B cell (primary cell): ENCODE measurements around the gene RBM4B. TPM values are rescaled to one million over a fixed set of nuclear protein-coding genes. Genes with fewer than 3 reads are reported as not detected.

Experiments used
- ATAC-seq: fragments of 200-7000 bp; cut with Tn5 transposase; one replicate; pipeline ENCODE4 v1.10.0; 2021; ENCODE audit warnings: low read depth, mild to moderate bottlenecking, moderate number of reproducible peaks, moderate library complexity
- CTCF ChIA-PET: fragments of 350-600 bp; sonication (Branson Sonifier 250); formaldehyde crosslinking; loops from one replicate; lab custom pipeline; 2021; ENCODE audit warnings: antibody characterized with exemption, inconsistent platforms; lab: Charles Lee
- POLR2A ChIA-PET: fragments of 350-600 bp; sonication (Branson Sonifier 250); formaldehyde crosslinking; loops from one replicate; lab custom pipeline; 2021; ENCODE audit warnings: antibody characterized with exemption; lab: Charles Lee
- DNase-seq: peaks from one replicate; pipeline ENCODE4 v3.0.0; 2013
- H2AFZ ChIP-seq: 2 replicates; pipeline ENCODE4 v1.6.1; 2012; ENCODE audit warnings: mild to moderate bottlenecking, low read depth, low read length; ENCODE audit not compliant: insufficient read depth, poor library complexity, severe bottlenecking
- H3K27ac ChIP-seq, 2 donors: 1 replicate in 1 of 2; 2 replicates in 1 of 2; pipeline ENCODE4 v1.5.1; 2012 to 2013; ENCODE audit warnings: low read length in 2 of 2, mild to moderate bottlenecking in 2 of 2, moderate library complexity in 1 of 2
- H3K27me3 ChIP-seq, 4 experiments: fragments of 200-600 bp in 1 of 4; sonication (generic) in 1 of 4; replicated peaks in 1 of 4; 1 replicate in 2 of 4; 2 replicates in 2 of 4; pipeline versions ENCODE4 v1.6.1 to v1.7.0; 2013 to 2016; ENCODE audit warnings: low read length in 3 of 4, mild to moderate bottlenecking in 2 of 4, mixed read lengths in 1 of 4, moderate library complexity in 1 of 4; ENCODE audit not compliant: insufficient read depth in 4 of 4, control insufficient read depth in 3 of 4; ENCODE audit errors: control extremely low read depth in 1 of 4
- H3K36me3 ChIP-seq, 2 experiments: replicated peaks in 1 of 2; 1 replicate in 1 of 2; 2 replicates in 1 of 2; pipeline versions ENCODE4 v1.6.1 to v1.7.1; 2013; ENCODE audit warnings: low read length in 1 of 2; ENCODE audit not compliant: insufficient read depth in 2 of 2, control insufficient read depth in 1 of 2; ENCODE audit errors: control extremely low read depth in 1 of 2, extremely low read depth in 1 of 2
- H3K4me1 ChIP-seq, 2 donors: fragments of 200-600 bp in 1 of 2; sonication (generic) in 1 of 2; 1 replicate in 1 of 2; 2 replicates in 1 of 2; pipeline versions ENCODE4 v1.5.1 to v1.6.1; 2013 to 2017; ENCODE audit warnings: low read length in 2 of 2; ENCODE audit not compliant: control insufficient read depth in 2 of 2, insufficient read depth in 2 of 2
- H3K4me2 ChIP-seq: replicated peaks from 2 replicates; pipeline ENCODE3; 2012; ENCODE audit warnings: mild to moderate bottlenecking, low read depth, low read length; ENCODE audit not compliant: poor library complexity, severe bottlenecking
- H3K4me3 ChIP-seq, 5 experiments: fragments of 200-600 bp in 1 of 5; sonication (generic) in 1 of 5; 1 replicate in 3 of 5; 2 replicates in 2 of 5; pipeline versions ENCODE4 v1.5.1 to v1.7.0; 2011 to 2016; ENCODE audit warnings: low read length in 4 of 5, mild to moderate bottlenecking in 4 of 5, low read depth in 2 of 5, control low read depth in 1 of 5, moderate library complexity in 1 of 5; ENCODE audit not compliant: insufficient read depth in 1 of 5; ENCODE audit errors: control extremely low read depth in 1 of 5, extremely low read depth in 1 of 5
- H3K79me2 ChIP-seq: fragments of 200-600 bp; sonication (generic); one replicate; pipeline ENCODE4 v1.6.0; 2016; ENCODE audit warnings: low read length; ENCODE audit not compliant: control insufficient read depth, insufficient read depth
- H3K9ac ChIP-seq: fragments of 200-600 bp; sonication (generic); 2 replicates; pipeline ENCODE4 v1.6.1; 2017; ENCODE audit warnings: mild to moderate bottlenecking, low read length, moderate library complexity
- H3K9me3 ChIP-seq, 3 donors: one replicate each; pipeline versions ENCODE4 v1.6.1 to v1.7.1; 2013; ENCODE audit warnings: low read length in 2 of 3; ENCODE audit not compliant: control insufficient read depth in 2 of 3, insufficient read depth in 1 of 3; ENCODE audit errors: control extremely low read depth in 1 of 3
- H4K20me1 ChIP-seq: 2 replicates; pipeline ENCODE4 v1.6.0; 2012; ENCODE audit warnings: mild to moderate bottlenecking, low read length; ENCODE audit not compliant: insufficient read depth, control insufficient read depth, poor library complexity, severe bottlenecking
- H3K27ac Mint-ChIP-seq: one replicate; pipeline ENCODE4 v1.8.0; 2021; ENCODE audit warnings: mixed read lengths
- H3K27me3 Mint-ChIP-seq: one replicate; pipeline ENCODE4 v1.8.0; 2021; ENCODE audit warnings: mixed read lengths
- H3K4me1 Mint-ChIP-seq: one replicate; pipeline ENCODE4 v1.8.0; 2021; ENCODE audit warnings: mixed read lengths
- H3K4me3 Mint-ChIP-seq: one replicate; pipeline ENCODE4 v1.8.0; 2021; ENCODE audit warnings: mixed read lengths
- H3K9me3 Mint-ChIP-seq: one replicate; pipeline ENCODE4 v1.8.0; 2022; ENCODE audit warnings: mixed read lengths; ENCODE audit not compliant: insufficient read depth
- CTCF ChIP-seq: fragments of 200-600 bp; IDR thresholded peaks from one replicate; pipeline ENCODE4 v1.8.0; 2022; ENCODE audit warnings: antibody characterized with exemption, mild to moderate bottlenecking
- EZH2 ChIP-seq: IDR thresholded peaks from 2 replicates; pipeline ENCODE4 v1.6.1; 2012; ENCODE audit warnings: borderline replicate concordance, low read depth, mild to moderate bottlenecking, moderate library complexity, low read length; ENCODE audit not compliant: insufficient read depth, poor library complexity, severe bottlenecking
- WGBS: methylation state at CpG from one replicate; pipeline ENCODE4 v1.1.5; 2013; ENCODE audit warnings: missing lambda C conversion rate; ENCODE audit not compliant: insufficient coverage; 5-methylcytosine and 5-hydroxymethylcytosine counted together
- intact Hi-C: fragments of 100-400 bp; cut with micrococcal nuclease; formaldehyde crosslinking; loops from one replicate; pipeline ENCODE4 v1.10.0; 2022
- polyA plus RNA-seq: library from polyadenylated mRNA; depleted of rRNA; stranded (reverse); fragments of >200 nt; gene quantifications from 2 replicates; pipeline ENCODE4 v1.2.3, GENCODE V29; 2012
- total RNA-seq, 2 donors: library from RNA; stranded (reverse); fragments of 120-200 nt in 1 of 2; gene quantifications; 1 replicate in 1 of 2; 2 replicates in 1 of 2; pipeline versions ENCODE4 v1.2.3 to v1.2.4, GENCODE V29; 2013 to 2022

Gene RBM4B
- total and polyA plus RNA-seq, 2 donors (not counting 1 experiment from before 2014, with no cell fraction given): 33.2 to 61.3 TPM

- H3K4me2 ChIP-seq: peak overlapping the region; percentile 8
- peaks cover 73% of the 10 kb centered on the region for H4K20me1 ChIP-seq
- no peak overlapping the region for H3K27ac Mint-ChIP-seq
- H3K9me3 Mint-ChIP-seq: no peaks in the 10 kb centered on the region
- peaks cover 100% of the 10 kb centered on the region for H3K79me2 ChIP-seq
- peaks cover 14 to 32% of the 10 kb centered on the region in 2 donors for H3K4me1 ChIP-seq
- no peak for TF ChIP-seq CTCF
- no peak for TF ChIP-seq EZH2
- H3K4me3 ChIP-seq: no peak overlapping the region
- H3K27me3 Mint-ChIP-seq: no peaks in the 10 kb centered on the region
- no peak overlapping the region for H3K27ac ChIP-seq
- no peak overlapping the region for H2AFZ ChIP-seq
- intact Hi-C loops: no loop called here
- no peak for DNase-seq
- POLR2A ChIA-PET: interaction anchor here (0.6 kb wide), 2 partner anchors 23 to 804 kb away, joined by 4 read pairs; no protein-coding TSS in a partner anchor
- WGBS: no CpG with 5 or more reads among the region's 2 CpGs
- peaks cover 4 to 39% of the 10 kb centered on the region in 2 experiments for H3K36me3 ChIP-seq
- peaks cover 51% of the 10 kb centered on the region for H3K4me1 Mint-ChIP-seq
- CTCF ChIA-PET: interaction anchor here (1.0 to 1.3 kb wide), 2 partner anchors 11 to 16 kb away, joined by 3 read pairs; no protein-coding TSS in a partner anchor
- no peaks in the 10 kb centered on the region for H3K27me3 ChIP-seq
- no peak overlapping the region for H3K4me3 Mint-ChIP-seq
- no peak for ATAC-seq
- no peak overlapping the region for H3K9ac ChIP-seq
- no peaks in the 10 kb centered on the region for H3K9me3 ChIP-seq
These were observed 44.7 kb downstream of the RBM4B start for GRCh38 chr11:66632952-66633351.

GRCh38 chr11:66631883-66632282 is 45.8 kb downstream of the RBM4B start:
- Histone ChIP-seq H3K4me1 (peaks cover 6 to 27% of the 10 kb centered on the region in 2 donors), H3K9ac (no peak overlapping the region), H3K36me3 (peaks cover 6 to 50% of the 10 kb centered on the region in 2 experiments), H4K20me1 (peaks cover 73% of the 10 kb centered on the region), H3K4me2 (peak overlapping the region; percentile 6), H3K4me3 (no peak overlapping the region), H3K27me3 (no peaks in the 10 kb centered on the region), H3K9me3 (no peaks in the 10 kb centered on the region), H3K79me2 (peaks cover 100% of the 10 kb centered on the region), H2AFZ (no peak overlapping the region), H3K27ac (no peak overlapping the region)
- CTCF ChIA-PET: no interaction called here
- ATAC-seq (no peak), DNase-seq (no peak)
- no peak overlapping the region for H3K4me3 Mint-ChIP-seq
- peaks cover 47% of the 10 kb centered on the region for H3K4me1 Mint-ChIP-seq
- no peaks in the 10 kb centered on the region for H3K9me3 Mint-ChIP-seq
- peak overlapping the region; percentile 66 for H3K27ac Mint-ChIP-seq
- no peaks in the 10 kb centered on the region for H3K27me3 Mint-ChIP-seq
- WGBS: 100% methylated on average over 4 of the region's 6 CpGs
- POLR2A ChIA-PET: no interaction called here
- intact Hi-C loops: no loop called here
- TF ChIP-seq EZH2: no peak
- TF ChIP-seq CTCF: no peak
